Smooth muscle cell (in vitro differentiated cells): ENCODE measurements around the gene TPCN2. TPM values are rescaled to one million over a fixed set of nuclear protein-coding genes. Genes with fewer than 3 reads are reported as not detected.

Source experiments
- DNase-seq: peaks from one replicate; lab custom pipeline; 2025; ENCODE audit not compliant: unreplicated experiment; lab: John Stamatoyannopoulos, UW
- H2AFZ ChIP-seq: fragments of 200-600 bp; sonication (generic); 2 replicates; pipeline ENCODE4 v1.6.0; 2016; ENCODE audit warnings: antibody characterized with exemption, low read depth, mild to moderate bottlenecking
- H3F3A ChIP-seq: fragments of 200-600 bp; sonication (generic); 2 replicates; pipeline ENCODE4 v1.6.0; 2017; ENCODE audit warnings: antibody characterized with exemption, low read depth
- H3K27ac ChIP-seq: fragments of 200-600 bp; sonication (generic); 2 replicates; pipeline ENCODE4 v1.5.1; 2016; ENCODE audit warnings: low read depth, mild to moderate bottlenecking
- H3K27me3 ChIP-seq: fragments of 200-600 bp; sonication (generic); 2 replicates; pipeline ENCODE4 v1.6.1; 2016; ENCODE audit warnings: low read depth, mild to moderate bottlenecking
- H3K36me3 ChIP-seq: fragments of 200-600 bp; sonication (generic); 2 replicates; pipeline ENCODE4 v1.5.1; 2016; ENCODE audit warnings: low read depth
- H3K4me1 ChIP-seq: fragments of 200-600 bp; sonication (generic); 2 replicates; pipeline ENCODE4 v1.5.1; 2016; ENCODE audit warnings: low read depth
- H3K4me2 ChIP-seq: fragments of 200-600 bp; sonication (generic); 2 replicates; pipeline ENCODE4 v1.6.0; 2016; ENCODE audit warnings: mild to moderate bottlenecking
- H3K4me3 ChIP-seq: fragments of 200-600 bp; sonication (generic); 2 replicates; pipeline ENCODE4 v1.5.1; 2016; ENCODE audit warnings: mild to moderate bottlenecking
- H3K79me2 ChIP-seq: fragments of 200-600 bp; sonication (generic); 2 replicates; pipeline ENCODE4 v1.6.0; 2016; ENCODE audit warnings: low read depth, mild to moderate bottlenecking
- H3K9ac ChIP-seq: fragments of 200-600 bp; sonication (generic); 2 replicates; pipeline ENCODE4 v1.6.0; 2016; ENCODE audit warnings: low read depth
- H3K9me3 ChIP-seq: fragments of 200-600 bp; sonication (generic); replicated peaks from 2 replicates; pipeline ENCODE4 v1.5.1; 2016; ENCODE audit warnings: low read depth
- H4K20me1 ChIP-seq: fragments of 200-600 bp; sonication (generic); 2 replicates; pipeline ENCODE4 v1.6.0; 2016; ENCODE audit warnings: low read depth
- CTCF ChIP-seq: fragments of 200-600 bp; sonication (generic); IDR thresholded peaks from 2 replicates; pipeline ENCODE4 v1.5.1; 2017; ENCODE audit warnings: borderline replicate concordance, mild to moderate bottlenecking, antibody characterized with exemption; ENCODE audit not compliant: insufficient read depth, poor library complexity, severe bottlenecking
- WGBS: methylation state at CpG from one replicate; pipeline ENCODE4 v1.1.7; 2016; ENCODE audit warnings: low lambda C conversion rate; 5-methylcytosine and 5-hydroxymethylcytosine counted together
- polyA plus RNA-seq: library from polyadenylated mRNA; unstranded; fragments of >200 nt; fragmentation: Nextera tagmentation; extraction: Ambion mirVana; gene quantifications from 2 replicates; pipeline ENCODE4 v1.2.1, GENCODE V29; 2016
- total RNA-seq: library from RNA; depleted of rRNA; stranded (reverse); fragments of >200 nt; gene quantifications from 2 replicates; pipeline ENCODE4 v1.2.3, GENCODE V29; 2014

Gene TPCN2
- total and polyA plus RNA-seq, 2 experiments from 2014 or later, result 7.4 to 10.5 TPM

- DNase-seq, result no peak
- Histone ChIP-seq H3K36me3 (no peaks in the 10 kb centered on the region), H4K20me1 (no peaks in the 10 kb centered on the region), H3K4me1 (peaks cover 8% of the 10 kb centered on the region), H3K9me3 (no peaks in the 10 kb centered on the region), H3K4me2 (no peak overlapping the region), H3F3A (no peaks in the 10 kb centered on the region), H2AFZ (no peak overlapping the region), H3K9ac (no peak overlapping the region), H3K79me2 (no peaks in the 10 kb centered on the region), H3K27ac (no peak overlapping the region), H3K27me3 (no peaks in the 10 kb centered on the region), H3K4me3 (no peak overlapping the region)
- TF ChIP-seq CTCF, result no peak
- 95% methylated on average over 14 of the region's 26 CpGs for WGBS
Measured at GRCh38 chr11:69127081-69127850, 78.5 kb downstream of the TPCN2 start.

- Histone ChIP-seq H3K4me3 (no peak overlapping the region), H3K9me3 (no peaks in the 10 kb centered on the region), H3K4me1 (peaks cover 7% of the 10 kb centered on the region), H3K4me2 (no peak overlapping the region), H2AFZ (no peak overlapping the region), H3K36me3 (no peaks in the 10 kb centered on the region), H4K20me1 (no peaks in the 10 kb centered on the region), H3K27me3 (no peaks in the 10 kb centered on the region), H3F3A (no peaks in the 10 kb centered on the region), H3K27ac (no peak overlapping the region), H3K79me2 (no peaks in the 10 kb centered on the region), H3K9ac (no peak overlapping the region)
- 100% methylated on average over 1 of the region's 1 CpG for WGBS
- no peak for TF ChIP-seq CTCF
- DNase-seq, result no peak
Measured at GRCh38 chr11:69127884-69128283, 79.2 kb downstream of the TPCN2 start.

- no peak for TF ChIP-seq CTCF
- WGBS, result 95% methylated on average over 2 of the region's 2 CpGs
- DNase-seq, result no peak
- Histone ChIP-seq H4K20me1 (no peaks in the 10 kb centered on the region), H2AFZ (no peak overlapping the region), H3K36me3 (no peaks in the 10 kb centered on the region), H3F3A (no peaks in the 10 kb centered on the region), H3K4me1 (no peaks in the 10 kb centered on the region), H3K27me3 (no peaks in the 10 kb centered on the region), H3K79me2 (no peaks in the 10 kb centered on the region), H3K4me2 (no peak overlapping the region), H3K27ac (no peak overlapping the region), H3K9ac (no peak overlapping the region), H3K9me3 (no peaks in the 10 kb centered on the region), H3K4me3 (no peak overlapping the region)
Measured at GRCh38 chr11:69129053-69129452, 80.3 kb downstream of the TPCN2 start.

- no peak overlapping the region for H3K4me2 ChIP-seq
- H3K27ac ChIP-seq, result no peak overlapping the region
- H3K9me3 ChIP-seq, result no peaks in the 10 kb centered on the region
- H3F3A ChIP-seq, result no peaks in the 10 kb centered on the region
- H3K27me3 ChIP-seq, result no peaks in the 10 kb centered on the region
- H2AFZ ChIP-seq, result no peak overlapping the region
- no peaks in the 10 kb centered on the region for H3K36me3 ChIP-seq
- H3K4me1 ChIP-seq, result no peaks in the 10 kb centered on the region
- no peaks in the 10 kb centered on the region for H4K20me1 ChIP-seq
- H3K4me3 ChIP-seq, result no peak overlapping the region
- H3K79me2 ChIP-seq, result no peaks in the 10 kb centered on the region
- WGBS, result 96% methylated on average over 7 of the region's 7 CpGs
- no peak overlapping the region for H3K9ac ChIP-seq
- no peak for TF ChIP-seq CTCF
- no peak for DNase-seq
Measured at GRCh38 chr11:69129647-69130046, 80.9 kb downstream of the TPCN2 start.
